GM18873 (cell line): ENCODE results near the gene RAPGEF1.
"Not testable (repeated sequence)": the region's sequence is repeated elsewhere in the genome, so short reads cannot be mapped to it uniquely, and the experiment has no call there.

Experiments
- ATAC-seq: cut with Tn5 transposase; IDR thresholded peaks from one replicate; pipeline ENCODE4 v1.9.1; 2021; ENCODE audit warnings: mild to moderate bottlenecking, moderate library complexity, moderate number of reproducible peaks; ENCODE audit not compliant: unreplicated experiment, low FRiP score

RAPGEF1 gene

DNA sequence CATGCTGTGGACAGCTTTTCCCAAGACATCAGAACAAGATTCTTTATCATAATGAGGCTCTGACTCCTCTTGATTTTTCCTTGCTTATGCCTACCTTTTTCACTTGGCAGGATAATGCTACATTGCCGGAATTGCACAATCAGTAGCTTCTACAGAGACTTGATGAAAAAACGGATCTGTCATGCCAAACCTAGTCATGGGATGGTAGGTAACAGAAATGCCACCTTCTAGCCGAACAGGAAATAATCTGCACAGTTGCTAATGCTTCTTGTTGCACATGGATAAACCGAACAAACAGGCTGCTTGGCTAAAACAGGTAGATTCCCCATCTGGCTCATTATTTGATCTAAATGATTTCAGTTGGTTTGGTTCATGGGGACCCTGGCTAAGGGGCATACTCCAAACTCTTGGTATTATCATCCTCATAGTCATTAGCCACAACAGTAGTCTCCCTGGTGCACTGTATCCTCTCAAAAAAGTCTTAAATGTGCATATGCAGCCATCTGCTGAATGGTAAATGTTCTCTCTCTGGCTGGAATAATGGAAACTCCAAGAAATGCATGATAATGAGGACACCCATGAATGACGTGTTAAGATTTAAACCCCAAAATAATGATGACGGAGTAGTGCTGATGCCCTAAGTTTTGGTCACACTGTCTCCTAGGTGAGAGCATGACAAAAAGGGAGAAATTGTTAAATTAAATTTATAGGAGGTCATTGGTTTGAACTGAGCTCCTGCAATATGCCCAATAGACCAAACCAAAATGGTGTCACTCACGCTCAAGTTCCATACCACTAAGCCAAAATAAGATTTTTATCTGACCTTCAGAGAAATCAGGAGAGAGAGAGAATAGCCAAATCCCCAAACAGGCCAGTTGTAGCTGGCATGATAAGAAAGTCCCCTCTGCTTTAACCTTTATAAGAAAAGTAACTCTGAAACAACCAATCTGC is 47.0 kb downstream of the RAPGEF1 start:
- no peak for ATAC-seq

- ATAC-seq, result no peak
These were observed 47.8 kb downstream of the RAPGEF1 start for GRCh38 chr9:131691969-131692611.

GRCh38 chr9:131690941-131691573 is 48.8 kb downstream of the RAPGEF1 start:
- no peak for ATAC-seq

- no peak for ATAC-seq
These were observed 49.4 kb downstream of the RAPGEF1 start for GRCh38 chr9:131690462-131690861.

GRCh38 chr9:131688377-131688776 is 51.5 kb downstream of the RAPGEF1 start:
- no peak for ATAC-seq

- ATAC-seq, result no peak
These were observed 53.8 kb downstream of the RAPGEF1 start for GRCh38 chr9:131685753-131686706.

DNA sequence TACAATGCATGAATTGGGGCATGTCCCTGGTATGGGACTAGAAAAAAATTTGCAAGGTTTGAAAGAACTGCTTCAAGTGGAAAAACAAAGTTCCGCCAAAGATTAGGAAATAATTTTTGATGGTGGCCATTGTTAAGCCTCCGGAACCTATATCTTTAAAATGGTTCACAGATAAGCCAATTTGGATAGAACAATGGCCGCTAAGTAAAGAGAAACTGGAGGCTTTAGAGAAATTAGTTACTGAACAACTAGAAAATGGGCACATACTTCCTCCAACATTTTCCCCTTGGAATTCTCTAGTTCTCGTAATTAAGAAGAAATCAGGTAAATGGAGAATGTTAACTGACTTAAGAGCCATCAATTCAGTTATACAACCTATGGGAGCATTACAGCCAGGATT is 56.8 kb downstream of the RAPGEF1 start:
- ATAC-seq, result not testable (repeated sequence)

DNA sequence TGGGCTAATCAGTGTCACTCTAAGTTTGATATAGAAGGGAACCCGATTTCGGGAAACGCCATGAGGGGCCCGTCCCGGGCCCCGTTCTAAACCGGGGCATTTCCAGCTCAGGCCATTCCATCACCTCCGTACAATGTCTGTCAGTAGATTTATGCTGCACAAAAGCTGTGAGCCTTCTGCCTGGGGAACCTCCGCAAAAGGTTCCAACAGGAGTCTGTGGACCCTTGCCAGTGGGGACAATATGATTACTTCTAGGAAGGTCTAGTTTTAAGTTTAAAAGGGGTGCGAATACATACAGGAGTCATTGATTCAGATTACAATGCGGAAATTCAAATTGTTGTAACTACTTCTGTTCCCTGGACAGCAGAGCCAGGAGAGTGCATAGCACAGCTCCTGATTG is 57.6 kb downstream of the RAPGEF1 start:
- no peak for ATAC-seq

DNA sequence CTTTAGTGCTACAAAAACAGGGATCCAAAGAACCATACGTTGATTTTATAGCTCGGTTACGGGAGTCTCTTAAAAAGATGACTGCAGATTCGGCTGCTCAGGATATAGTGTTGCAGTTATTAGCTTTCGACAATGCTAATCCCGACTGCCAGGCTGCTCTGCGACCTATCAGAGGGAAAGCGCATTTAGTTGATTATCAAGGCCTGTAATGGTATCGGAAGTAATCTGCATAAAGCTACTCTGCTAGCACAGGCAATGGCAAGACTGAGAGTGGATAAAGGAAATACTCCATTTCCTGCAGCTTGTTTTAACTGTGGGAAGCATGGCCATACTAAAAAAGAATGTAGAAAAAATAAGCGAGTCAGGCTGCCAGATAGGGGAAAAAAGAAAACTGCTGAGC is 58.0 kb downstream of the RAPGEF1 start:
- not testable (repeated sequence) for ATAC-seq

- ATAC-seq, result not testable (repeated sequence)
These were observed 58.8 kb downstream of the RAPGEF1 start for GRCh38 chr9:131681108-131681507.

GRCh38 chr9:131679261-131680020 is 60.4 kb downstream of the RAPGEF1 start:
- no peak for ATAC-seq

DNA sequence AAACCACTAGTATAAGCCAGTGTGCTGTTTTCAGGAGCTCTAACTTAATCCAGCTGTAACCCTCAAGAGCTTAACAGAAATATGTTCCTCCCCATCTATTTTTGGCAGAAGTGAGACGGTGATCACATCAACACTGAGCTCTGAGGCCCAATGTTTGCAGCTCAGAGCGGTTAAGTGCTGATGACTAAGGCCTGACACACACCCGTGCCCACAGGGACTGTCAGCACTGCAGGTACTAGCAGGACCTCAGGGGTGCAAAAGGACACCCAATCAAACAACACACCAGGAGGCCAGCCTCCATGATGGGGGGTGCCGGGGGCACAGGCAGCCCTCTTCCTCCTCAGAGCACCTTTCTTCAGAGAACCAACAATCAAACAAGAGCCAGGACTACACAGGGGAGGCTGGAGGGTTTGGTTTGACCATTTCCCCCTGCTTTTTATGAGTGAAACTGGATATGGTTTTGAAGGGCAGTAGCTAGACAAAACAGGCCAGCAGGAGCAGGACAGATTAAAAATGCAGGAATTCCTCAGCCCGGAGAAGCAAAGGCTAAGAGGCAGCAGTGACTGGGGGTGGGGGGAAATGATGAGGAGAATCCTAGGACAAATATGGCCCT is 61.3 kb downstream of the RAPGEF1 start:
- ATAC-seq, result peak; percentile 59

DNA sequence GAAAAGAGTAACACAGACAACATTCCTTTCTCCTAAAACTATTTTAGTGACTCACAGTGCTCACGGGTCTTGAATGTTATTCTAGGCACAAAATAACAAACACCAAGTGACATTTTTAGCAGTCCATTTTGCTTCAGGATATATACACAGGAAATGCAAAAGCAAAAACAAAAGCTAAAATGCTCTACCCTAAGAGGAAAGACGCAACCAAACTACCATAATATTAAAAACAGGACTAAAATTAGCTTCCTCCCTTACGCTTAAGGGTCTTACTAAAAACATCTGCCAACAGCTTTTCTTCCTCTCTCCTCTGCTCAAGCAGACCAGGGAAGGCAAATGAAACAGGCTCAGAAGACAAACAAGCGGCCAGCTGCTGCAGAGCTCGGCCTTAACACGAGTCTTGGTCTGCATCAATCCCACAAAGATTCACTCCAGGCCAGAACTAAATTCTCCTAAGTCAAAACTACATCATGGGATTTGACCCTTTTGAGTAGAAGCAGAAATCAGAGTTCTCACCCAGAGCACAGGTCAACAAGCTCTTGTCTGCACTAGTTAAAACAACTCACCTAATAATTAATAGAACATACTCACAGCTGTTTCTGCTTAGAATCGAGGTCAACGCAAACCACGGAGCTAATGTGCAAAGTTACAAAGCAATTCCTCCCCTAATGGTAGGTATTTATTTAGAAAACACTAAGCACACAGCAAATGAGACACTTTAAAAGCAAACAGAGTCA is 62.3 kb downstream of the RAPGEF1 start:
- no peak for ATAC-seq

DNA sequence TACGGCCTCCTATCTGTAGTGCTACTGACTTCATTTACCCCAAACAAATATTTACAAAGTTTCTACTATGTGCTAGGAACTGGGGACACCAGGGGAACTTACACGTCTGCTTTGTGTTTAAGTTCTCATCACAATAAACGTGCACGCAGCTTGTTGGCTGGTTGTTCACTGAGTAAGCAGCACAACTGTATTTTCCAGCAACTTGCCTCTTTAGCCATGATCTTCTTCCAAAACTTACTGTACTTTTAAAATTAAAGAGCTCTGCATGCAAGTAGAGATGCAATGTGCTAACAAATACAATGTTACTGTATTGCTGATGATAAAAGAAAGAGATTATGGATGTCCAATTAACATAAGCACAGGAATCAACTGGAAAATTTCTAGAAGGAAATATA is 62.8 kb downstream of the RAPGEF1 start:
- ATAC-seq, result no peak

DNA sequence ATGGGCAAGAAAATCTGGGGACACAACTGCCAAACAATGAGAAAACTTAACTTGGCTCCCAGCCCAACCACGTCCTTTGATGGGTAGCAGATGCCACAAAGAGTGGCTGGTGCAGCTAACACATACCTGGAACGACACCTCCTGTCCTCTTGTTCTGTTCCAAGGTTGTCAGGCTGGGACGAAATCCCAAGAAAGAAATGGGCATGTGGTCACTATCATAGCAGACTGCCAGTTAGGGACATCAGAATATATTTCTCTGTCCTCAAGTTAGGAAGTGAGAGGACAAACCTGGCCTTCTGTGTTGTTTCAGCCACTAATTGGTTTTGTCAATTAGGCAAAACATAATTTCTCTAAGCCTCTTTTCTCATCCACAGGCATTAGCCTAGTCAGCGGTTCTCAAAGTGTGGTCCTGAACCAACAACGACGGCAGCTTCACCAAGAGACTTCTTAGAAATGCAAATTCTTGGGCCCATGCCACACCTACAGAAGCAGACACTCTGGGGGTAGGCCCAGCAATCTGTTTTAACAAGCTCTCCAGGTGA is 63.4 kb downstream of the RAPGEF1 start:
- no peak for ATAC-seq

DNA sequence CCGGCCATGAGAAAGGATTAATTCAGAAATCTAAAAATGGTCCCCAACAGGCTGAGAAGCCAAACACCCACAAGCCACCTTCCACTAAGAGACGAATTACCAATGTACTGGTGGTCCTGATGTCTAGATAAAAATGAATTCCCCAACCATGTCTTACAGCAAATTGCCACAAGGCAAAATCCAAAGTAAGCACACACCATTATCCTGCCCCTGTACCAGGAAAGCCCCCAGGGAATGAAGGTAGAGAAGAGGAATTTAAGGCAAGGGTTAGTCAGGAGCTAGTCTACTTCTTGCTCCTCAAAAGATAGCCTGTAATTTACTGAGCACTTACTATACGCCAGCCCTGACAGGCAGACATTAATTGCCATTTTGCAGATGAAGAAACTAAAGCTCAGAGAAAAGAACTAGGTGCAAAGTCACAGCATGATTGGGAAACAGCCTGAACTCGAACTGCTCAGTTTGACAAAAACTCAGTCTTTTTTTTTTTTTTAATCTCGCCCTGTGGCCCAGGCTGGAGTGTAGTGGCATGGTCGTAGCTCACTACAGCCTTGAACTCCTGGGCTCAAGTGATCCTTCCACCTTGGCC is 64.3 kb downstream of the RAPGEF1 start:
- no peak for ATAC-seq
